ENCODE data around the gene ZGPAT.

ZGPAT gene

GRCh38 chr20:63747622-63748069, 39.8 kb downstream of the ZGPAT start:
- DNase-seq: no peak

GRCh38 chr20:63748070-63748933, 40.5 kb downstream of the ZGPAT start:
- no peak for DNase-seq

- DNase-seq: no peak
These were observed 41.1 kb downstream of the ZGPAT start for GRCh38 chr20:63748934-63749270.

- DNase-seq: no peak
These were observed 42.0 kb downstream of the ZGPAT start for GRCh38 chr20:63749597-63750508.

- DNase-seq: no peak
These were observed 43.1 kb downstream of the ZGPAT start for GRCh38 chr20:63750807-63751470.

- DNase-seq: no peak
These were observed 43.8 kb downstream of the ZGPAT start for GRCh38 chr20:63751471-63752271.

GRCh38 chr20:63752411-63753101, 44.7 kb downstream of the ZGPAT start:
- DNase-seq: no peak

GRCh38 chr20:63753381-63753780, 45.5 kb downstream of the ZGPAT start:
- DNase-seq: no peak

- no peak for DNase-seq
These were observed 46.2 kb downstream of the ZGPAT start for GRCh38 chr20:63754008-63754407.

- DNase-seq: no peak
These were observed 48.3 kb downstream of the ZGPAT start for GRCh38 chr20:63755933-63756647.

GRCh38 chr20:63756648-63756991, 48.8 kb downstream of the ZGPAT start:
- no peak for DNase-seq

GRCh38 chr20:63758152-63758551, 50.3 kb downstream of the ZGPAT start:
- DNase-seq: no peak

- no peak for DNase-seq
These were observed 51.6 kb downstream of the ZGPAT start for GRCh38 chr20:63759377-63759901.

GRCh38 chr20:63765082-63765873, 57.4 kb downstream of the ZGPAT start:
- DNase-seq: no peak

- DNase-seq: no peak
These were observed 58.1 kb downstream of the ZGPAT start for GRCh38 chr20:63765902-63766301.

- no peak for DNase-seq
These were observed 59.0 kb downstream of the ZGPAT start for GRCh38 chr20:63766695-63767426.

GRCh38 chr20:63767456-63767855, 59.6 kb downstream of the ZGPAT start:
- no peak for DNase-seq

- DNase-seq: no peak
These were observed 60.0 kb downstream of the ZGPAT start for GRCh38 chr20:63767886-63768285.

Data from SHP77 treated with DMSO at 0.1 percent for 48 hours (cell line).